Kidney (tissue), 14 donors: ENCODE results near the gene ST14. TPM values are rescaled to one million over a fixed set of nuclear protein-coding genes. Genes with fewer than 3 reads are reported as not detected.

Experiments
- DNase-seq, 5 donors: peaks; one replicate each; pipeline ENCODE4 v3.0.0-alpha.2; 2013 to 2020
- FAIRE-seq: peaks from 2 replicates; lab custom pipeline; 2012; peaks lifted over from hg19 to GRCh38; lab: Jason Lieb, UNC
- H3K27ac ChIP-seq, 2 donors: one replicate each; pipeline ENCODE4 v1.7.0; 2013; ENCODE audit warnings: low read depth in 2 of 2, low read length in 2 of 2, inconsistent platforms in 1 of 2
- H3K27me3 ChIP-seq: one replicate; pipeline ENCODE4 v1.7.1; 2013; ENCODE audit warnings: low read length, inconsistent platforms; ENCODE audit not compliant: control insufficient read depth, insufficient read depth
- H3K36me3 ChIP-seq, 3 donors: one replicate each; pipeline versions ENCODE4 v1.7.0 to v1.7.1; 2013; ENCODE audit warnings: low read length in 3 of 3, control low read depth in 1 of 3, inconsistent platforms in 1 of 3; ENCODE audit not compliant: insufficient read depth in 3 of 3, control insufficient read depth in 2 of 3
- H3K4me1 ChIP-seq, 3 donors: one replicate each; pipeline versions ENCODE4 v1.7.0 to v1.7.1; 2013; ENCODE audit warnings: low read length in 3 of 3, inconsistent platforms in 1 of 3, low read depth in 1 of 3; ENCODE audit not compliant: control insufficient read depth in 2 of 3, insufficient read depth in 2 of 3
- H3K4me3 ChIP-seq, 3 donors: one replicate each; pipeline versions ENCODE4 v1.7.0 to v1.8.1; 2013; ENCODE audit warnings: low read length in 3 of 3, control low read depth in 1 of 3, inconsistent platforms in 1 of 3
- H3K9ac ChIP-seq, 3 donors: one replicate each; pipeline versions ENCODE4 v1.7.0 to v1.7.1; 2013; ENCODE audit warnings: low read length in 3 of 3, control low read depth in 1 of 3, inconsistent platforms in 1 of 3
- H3K9me3 ChIP-seq, 3 donors: one replicate each; pipeline versions ENCODE4 v1.7.0 to v1.7.1; 2013; ENCODE audit warnings: low read length in 3 of 3, control low read depth in 1 of 3, inconsistent platforms in 1 of 3; ENCODE audit not compliant: control insufficient read depth in 2 of 3, insufficient read depth in 1 of 3
- CTCF ChIP-seq: IDR thresholded peaks from 3 replicates; pipeline ENCODE4 v1.5.1; 2012; ENCODE audit warnings: mild to moderate bottlenecking, moderate library complexity, borderline replicate concordance; ENCODE audit not compliant: insufficient read depth; ENCODE audit errors: extremely low read depth
- intact Hi-C: fragments of 100-400 bp; cut with DNase I; formaldehyde crosslinking; loops from one replicate; pipeline ENCODE4 v1.11.1; 2022
- polyA plus RNA-seq: library from polyadenylated mRNA; stranded (reverse); fragments of 350-450 nt; fragmentation: Illumina TruSeq; extraction: RNeasy Lipid Tissue Mini Kit (QIAGEN cat#74804); gene quantifications from one replicate; pipeline ENCODE4 v1.2.3, GENCODE V29; 2014; ENCODE audit warnings: low read depth, low replicate concordance; ENCODE audit not compliant: insufficient read depth
- total RNA-seq: library from RNA; stranded (reverse); fragmentation: NEBNext Ultra II Directional; extraction: Animal tissue kit (Norgen Biotek cat#: 25700); gene quantifications from one replicate; pipeline ENCODE4 v1.2.1, GENCODE V29; 2021
- donor health status: control.
- donor health status: control.
- donor health status: control.
- donor health status: control.
- donor health status: control.
- donor health status: DM: yes; HTN: yes; CAD: no.
- donor health status: Normal renal cell carcinoma (clear cell type).

Gene ST14
- total and polyA plus RNA-seq, 2 donors from 2014 or later = 59.3 to 139 TPM

GRCh38 chr11:130234315-130234714 lies 74.7 kb downstream of the ST14 start:
- no peak overlapping the region for H3K9ac ChIP-seq
- TF ChIP-seq CTCF = no peak
- no peak overlapping the region for H3K4me3 ChIP-seq
- intact Hi-C loops = no loop called here
- H3K4me1 ChIP-seq = no peaks in the 10 kb centered on the region
- H3K27me3 ChIP-seq = no peaks in the 10 kb centered on the region
- H3K27ac ChIP-seq = no peak overlapping the region
- H3K36me3 ChIP-seq = peaks cover 2 to 32% (median 6%) of the 10 kb centered on the region in 3 donors
- FAIRE-seq (no peak), DNase-seq (no peak)
- no peaks in the 10 kb centered on the region for H3K9me3 ChIP-seq

DNA sequence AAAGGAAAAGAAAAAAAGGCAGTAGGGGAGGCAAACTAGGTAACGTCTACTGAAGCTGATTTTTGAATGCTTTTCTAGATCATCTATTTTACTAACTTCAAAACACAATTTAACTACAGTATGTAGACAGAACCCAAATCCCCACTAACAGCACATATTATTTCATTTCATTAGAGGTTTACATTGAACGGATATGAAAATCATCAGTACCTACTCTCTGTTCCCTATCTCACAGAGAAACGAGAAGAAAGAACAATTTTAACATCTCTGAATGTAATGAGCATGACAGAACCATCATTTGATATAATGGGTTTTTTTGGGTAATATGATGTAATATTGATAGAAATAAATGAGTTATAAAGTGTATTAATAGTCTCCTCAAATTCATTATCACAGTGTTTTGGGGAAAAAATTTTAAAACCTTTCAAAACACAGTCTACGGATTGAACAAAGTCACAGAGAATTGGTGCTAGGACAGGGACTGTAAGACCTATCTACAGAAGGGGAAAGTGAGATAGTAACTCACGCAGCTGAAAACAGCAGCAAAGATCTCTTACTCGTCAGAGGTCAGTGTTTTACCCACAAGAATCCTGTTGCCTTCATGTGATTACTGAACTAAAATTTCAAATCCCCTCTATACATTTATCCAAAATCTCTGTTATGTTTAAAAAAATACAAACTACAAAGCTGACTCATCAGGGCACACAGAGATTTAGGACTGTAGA lies 77.9 kb downstream of the ST14 start:
- FAIRE-seq = no peak
- intact Hi-C loops = no loop called here
- H3K27ac ChIP-seq = no peak overlapping the region

GRCh38 chr11:130241713-130242112 lies 82.1 kb downstream of the ST14 start:
- intact Hi-C loops = no loop called here
- FAIRE-seq (no peak), DNase-seq (no peak)
- no peak for TF ChIP-seq CTCF
- Histone ChIP-seq H3K27ac (no peak overlapping the region), H3K36me3 (peaks cover 2 to 17% (median 4%) of the 10 kb centered on the region in 3 donors), H3K4me1 (no peaks in the 10 kb centered on the region), H3K9me3 (no peaks in the 10 kb centered on the region), H3K4me3 (no peak overlapping the region), H3K27me3 (no peaks in the 10 kb centered on the region), H3K9ac (no peak overlapping the region)

More for the DNA sequence above, 77.9 kb downstream of the ST14 start:
- DNase-seq = no peak
- Histone ChIP-seq H3K4me3 (no peak overlapping the region), H3K27me3 (no peaks in the 10 kb centered on the region), H3K36me3 (peaks cover 2 to 27% (median 7%) of the 10 kb centered on the region in 3 donors), H3K9ac (no peak overlapping the region), H3K4me1 (no peaks in the 10 kb centered on the region), H3K9me3 (no peaks in the 10 kb centered on the region)
- no peak for TF ChIP-seq CTCF
